GM19463 (cell line): ENCODE data around the gene ITGB8.
A peak's percentile ranks its signal among the peaks of the same experiment; 100 is the strongest.
"Not testable (repeated sequence)": the region's sequence is repeated elsewhere in the genome, so short reads cannot be mapped to it uniquely, and the experiment has no call there.

Experiments
- ATAC-seq: cut with Tn5 transposase; IDR thresholded peaks from one replicate; pipeline ENCODE4 v1.9.1; 2021; ENCODE audit warnings: mild to moderate bottlenecking, moderate library complexity; ENCODE audit not compliant: unreplicated experiment

ITGB8 gene

DNA sequence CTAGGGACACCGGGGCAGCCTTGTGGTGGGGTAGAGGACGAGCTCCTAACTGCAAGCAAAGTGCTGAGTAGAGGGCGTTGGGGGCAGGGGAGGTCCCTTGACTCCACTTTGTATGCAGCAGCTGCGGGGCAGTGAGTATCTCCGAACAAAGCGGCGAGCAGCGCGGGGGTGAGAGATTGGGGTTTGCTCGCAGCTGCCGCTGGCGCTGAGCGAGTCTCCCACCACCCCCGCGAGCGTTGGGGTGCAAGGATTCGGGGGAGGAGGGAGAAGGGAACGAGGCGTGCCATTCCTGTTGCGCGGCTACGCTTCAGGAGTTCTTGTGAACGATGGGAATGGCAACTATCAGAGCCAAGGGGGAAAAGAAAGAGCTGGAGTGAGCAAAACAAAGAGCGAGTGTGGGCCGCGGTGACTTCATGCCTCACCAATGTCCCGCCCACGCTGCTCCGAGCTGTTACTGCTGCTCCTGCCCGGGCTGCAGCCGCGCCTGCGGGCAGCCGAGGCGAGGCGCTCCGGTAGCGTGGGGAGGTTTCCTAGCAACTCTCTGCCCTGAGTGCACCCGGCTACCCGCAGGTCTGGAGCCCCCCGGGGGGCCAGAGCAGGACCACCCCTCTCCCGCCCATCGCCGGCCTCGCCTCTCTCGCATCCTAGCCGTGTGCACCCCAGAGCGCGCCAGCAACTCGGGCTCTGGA lies at the start of gene ITGB8:
TSS of gene ITGB8 (plus strand) at position 662 of the 689 bp plus-strand sequence. CDS start 907 bp downstream, outside the sequence.
- ATAC-seq, result peak; percentile 53

DNA sequence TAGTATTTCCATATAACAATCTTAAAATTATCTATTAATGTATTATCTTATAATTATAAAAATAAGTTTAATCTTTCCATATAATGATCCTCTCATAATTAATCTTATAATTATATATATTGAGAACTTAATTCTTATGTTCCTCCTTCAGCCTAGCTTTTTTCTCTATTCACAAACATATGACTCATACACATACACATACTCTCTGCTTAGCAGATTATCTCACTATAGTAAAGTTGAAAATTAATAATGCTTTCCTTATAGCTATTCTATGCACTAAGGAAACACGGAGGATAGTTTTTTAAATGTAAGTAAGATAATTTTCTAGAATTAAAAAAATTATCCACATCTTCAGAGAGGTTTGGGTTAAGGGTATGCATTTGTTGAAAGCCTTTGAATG lies 47.7 kb upstream of the ITGB8 start:
- ATAC-seq, result no peak

DNA sequence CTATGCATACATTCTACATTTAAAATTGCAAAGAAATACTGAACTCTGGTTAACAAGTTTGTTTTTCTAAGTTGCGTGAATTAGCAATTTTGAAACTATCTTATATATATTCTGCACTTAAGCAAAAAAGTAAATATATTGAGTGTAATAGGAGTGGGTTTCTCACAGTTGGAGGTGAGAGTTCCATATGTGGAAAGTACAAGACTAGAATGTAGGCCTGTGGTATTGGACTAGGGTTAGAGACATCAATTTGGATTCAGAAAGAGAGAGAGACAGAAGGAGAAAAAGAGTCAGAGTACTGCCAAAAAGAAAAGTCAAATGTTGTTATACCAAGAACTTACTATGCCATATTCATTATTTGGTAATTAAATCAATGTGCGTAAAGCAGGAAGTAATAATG lies 47.3 kb upstream of the ITGB8 start:
- no peak for ATAC-seq

DNA sequence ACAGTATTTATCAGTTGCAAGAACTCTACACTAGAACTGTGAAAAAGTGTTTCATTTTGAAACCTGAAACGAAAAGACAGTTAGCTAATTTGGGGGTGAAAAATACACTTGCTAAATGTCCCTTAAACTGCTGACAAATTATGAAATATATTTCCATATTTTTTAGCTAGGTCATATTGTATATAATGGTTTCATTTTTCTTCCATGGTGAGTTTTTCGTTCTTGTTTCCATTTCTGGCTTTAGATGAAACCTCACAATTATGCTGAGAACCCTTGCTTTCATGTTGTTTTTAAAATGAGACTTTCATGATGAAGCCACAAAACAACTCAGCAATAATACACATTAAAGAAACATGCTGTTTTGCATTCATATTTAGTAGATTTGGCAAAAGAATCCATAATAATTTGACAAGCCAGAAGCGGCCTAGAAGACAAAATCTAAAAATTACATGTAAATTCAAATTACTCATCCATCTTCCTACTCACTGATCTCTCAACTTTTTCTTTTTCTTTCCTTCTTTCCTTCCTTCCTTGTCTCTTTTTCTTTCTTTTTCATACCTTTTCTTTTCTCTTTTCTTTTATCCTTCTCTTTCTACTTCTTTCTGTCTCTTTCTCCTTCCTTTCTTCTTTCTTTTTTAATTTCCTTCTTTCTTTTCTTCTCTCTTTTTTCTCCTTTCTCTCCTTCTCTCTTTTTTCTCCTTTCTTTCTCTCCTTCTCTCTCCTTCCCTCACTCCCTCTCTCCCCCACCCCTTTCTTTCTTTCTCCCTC lies 46.5 kb upstream of the ITGB8 start:
- peak; percentile 53 for ATAC-seq

DNA sequence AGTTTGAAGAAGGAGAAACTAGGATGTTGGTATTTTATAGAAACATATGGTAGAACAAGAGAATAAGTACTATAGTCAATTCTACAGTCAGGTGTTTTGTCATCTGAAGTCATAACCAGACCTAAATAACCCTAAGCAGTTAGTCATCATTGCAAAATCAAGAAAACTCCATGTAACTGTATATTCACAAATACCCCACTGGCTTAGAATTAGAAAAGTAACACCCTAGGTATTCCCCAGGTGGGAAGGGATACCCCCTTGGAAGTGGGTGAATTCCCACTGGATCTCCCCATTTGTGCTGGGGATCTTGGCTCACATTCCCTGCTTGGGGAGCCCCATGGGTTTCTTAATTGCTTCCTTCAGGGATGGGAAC lies 45.9 kb upstream of the ITGB8 start:
- no peak for ATAC-seq

DNA sequence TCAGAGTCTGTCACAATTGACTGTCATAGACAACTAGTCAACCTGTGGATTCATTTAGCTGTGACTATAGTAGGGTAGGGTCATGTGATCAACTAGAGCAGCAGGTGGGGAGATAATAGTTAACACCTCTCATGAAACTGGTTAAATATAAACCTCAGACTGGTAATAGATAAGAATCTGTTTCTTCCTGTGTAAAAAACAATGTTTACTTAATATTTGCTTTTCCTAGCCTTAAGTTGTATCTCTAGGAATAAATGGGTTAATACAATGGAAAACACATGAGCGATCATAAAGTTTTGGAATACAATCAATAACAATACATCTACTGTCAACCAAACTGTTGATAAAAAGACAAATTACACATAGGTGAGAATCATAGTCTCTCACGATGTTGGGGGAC lies 43.4 kb upstream of the ITGB8 start:
- peak; percentile 52 for ATAC-seq

DNA sequence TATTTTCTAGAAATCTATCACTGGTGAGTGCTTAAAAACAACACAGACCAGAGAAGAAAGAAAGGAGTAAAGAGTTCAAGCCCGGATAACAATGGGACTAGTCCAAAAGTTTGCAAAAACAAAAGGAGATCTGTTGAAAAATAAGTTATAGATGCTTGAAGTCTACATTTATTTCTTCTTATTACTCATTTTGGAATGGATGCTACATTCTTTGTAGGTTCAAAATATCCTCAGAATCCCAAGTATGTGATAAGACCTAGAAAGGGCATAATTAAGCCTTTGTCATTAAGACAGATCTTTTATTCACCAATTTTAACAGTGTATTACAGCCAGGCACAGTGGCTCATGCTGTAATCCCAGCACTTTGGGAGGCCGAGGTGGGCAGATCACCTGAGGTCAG lies 42.7 kb upstream of the ITGB8 start:
- no peak for ATAC-seq

DNA sequence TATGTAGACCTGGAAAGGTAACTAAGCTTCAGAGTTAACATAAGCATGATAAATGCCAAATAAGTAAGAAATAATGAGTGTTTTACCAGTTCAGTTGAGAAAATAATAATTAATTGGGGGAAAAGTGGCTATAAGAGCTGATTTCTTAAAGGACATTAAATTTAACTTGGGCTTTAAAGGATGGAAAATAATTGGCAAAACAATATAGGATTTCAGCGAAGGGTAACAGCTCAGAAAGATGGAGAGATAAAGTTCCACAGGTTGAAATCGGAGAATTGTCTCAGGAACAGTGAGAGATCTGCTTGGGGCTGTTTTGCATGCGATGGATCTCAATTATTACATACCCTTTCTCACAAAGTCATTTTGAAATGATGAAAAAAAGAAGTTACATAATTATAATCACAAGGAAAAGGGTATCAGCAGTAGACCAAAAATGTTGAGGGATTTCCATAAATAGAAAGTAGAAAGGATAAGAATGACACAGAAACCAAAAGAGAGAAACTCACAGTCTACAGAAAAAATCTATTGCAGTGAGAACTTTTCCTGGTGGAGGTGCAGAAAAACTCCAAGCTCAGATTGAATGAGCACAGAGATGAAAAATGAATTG lies 40.1 kb upstream of the ITGB8 start:
- no peak for ATAC-seq

DNA sequence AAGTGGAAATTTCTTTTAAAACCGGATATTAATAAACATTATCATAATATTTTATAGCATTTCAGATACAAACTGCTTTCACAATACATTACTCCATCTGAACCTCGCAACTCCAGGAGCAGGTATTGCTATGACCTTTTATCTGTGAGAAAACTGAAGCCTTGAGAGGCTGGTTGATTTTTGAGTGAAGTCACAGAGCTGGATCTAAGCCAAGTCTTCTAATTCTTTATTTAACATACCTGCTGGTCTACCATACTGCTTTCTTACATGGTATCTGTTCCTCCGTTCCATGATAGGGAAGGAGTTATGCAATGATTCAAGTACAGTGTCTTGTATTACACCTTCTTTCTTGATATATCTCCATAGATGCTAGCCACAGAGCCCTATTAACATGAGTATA lies 37.4 kb upstream of the ITGB8 start:
- no peak for ATAC-seq

DNA sequence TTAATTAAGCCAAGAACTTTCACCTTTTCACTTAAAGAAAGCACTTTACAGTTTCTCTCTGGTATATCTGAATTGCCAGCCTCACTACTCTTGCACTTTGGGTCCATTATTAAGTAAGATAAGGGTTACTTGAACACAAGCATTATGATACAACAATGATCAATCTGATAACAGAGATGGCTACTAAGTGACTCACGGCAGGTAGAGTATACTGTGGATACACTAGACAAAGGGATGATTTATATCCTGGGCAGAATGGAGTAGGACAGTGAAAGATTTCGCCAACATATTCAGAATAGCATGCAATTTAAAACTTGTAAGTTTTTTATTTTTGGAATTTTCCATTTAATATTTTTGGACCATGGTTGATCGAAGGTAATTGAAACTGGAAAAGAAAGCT lies 34.3 kb upstream of the ITGB8 start:
- ATAC-seq, result no peak

DNA sequence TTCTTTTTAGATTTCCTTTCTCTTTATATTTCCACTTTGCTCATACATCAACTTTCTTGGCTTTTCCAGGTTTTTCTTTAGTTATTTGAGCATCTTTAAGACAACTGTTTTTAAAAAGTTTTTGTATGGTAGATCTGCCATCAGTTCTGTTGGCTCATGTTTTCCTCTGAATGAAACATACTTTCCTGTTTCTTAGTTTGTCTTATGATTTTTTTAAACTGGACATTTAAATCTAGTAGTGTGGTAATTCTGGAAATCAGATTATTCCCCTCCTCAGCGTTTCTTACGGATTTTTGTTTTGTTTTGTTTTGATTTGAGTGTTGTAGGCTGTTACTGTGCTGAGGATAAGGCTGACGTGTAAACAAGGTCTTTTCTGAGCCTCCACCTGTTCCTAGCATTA lies 33.8 kb upstream of the ITGB8 start:
- ATAC-seq, result no peak

DNA sequence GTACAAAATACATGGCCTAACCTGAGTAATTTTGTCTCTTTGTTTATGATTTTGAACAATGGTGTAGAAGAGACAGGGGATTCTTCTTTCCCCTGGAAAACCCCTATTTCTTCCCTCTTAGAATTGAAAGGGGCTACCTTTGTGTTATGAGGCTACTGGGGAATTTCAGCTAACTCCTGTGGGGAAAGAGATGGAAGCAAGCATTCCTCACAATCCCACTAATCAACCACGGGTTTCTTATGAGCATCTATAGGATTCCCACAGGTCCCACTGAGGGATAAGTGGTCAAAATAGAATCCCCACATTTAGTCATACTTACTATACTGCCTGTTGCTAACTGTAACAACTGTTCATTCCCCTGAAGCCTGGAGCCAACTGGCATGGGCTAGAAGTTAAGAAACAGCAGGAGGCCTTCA lies 32.2 kb upstream of the ITGB8 start:
- ATAC-seq, result peak; percentile 37

DNA sequence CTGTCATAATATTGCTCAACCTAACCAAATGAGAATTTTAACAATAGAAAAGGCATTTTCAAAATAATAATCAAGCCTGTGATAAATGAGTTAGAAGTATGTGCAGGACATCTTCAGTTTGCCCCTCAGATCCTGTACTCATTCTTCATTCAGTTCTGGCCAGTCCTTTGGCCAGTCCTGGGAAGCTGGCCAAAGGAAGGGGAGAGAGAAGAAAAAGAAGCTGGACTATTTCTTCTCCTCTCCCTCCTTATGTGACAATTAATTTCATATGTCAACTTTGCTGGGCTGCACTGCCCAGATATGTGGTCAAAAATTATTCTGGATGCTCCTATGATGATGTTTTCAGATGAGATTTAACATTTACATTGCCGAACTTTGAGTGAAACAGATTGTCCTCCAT lies 31.6 kb upstream of the ITGB8 start:
- ATAC-seq, result no peak

DNA sequence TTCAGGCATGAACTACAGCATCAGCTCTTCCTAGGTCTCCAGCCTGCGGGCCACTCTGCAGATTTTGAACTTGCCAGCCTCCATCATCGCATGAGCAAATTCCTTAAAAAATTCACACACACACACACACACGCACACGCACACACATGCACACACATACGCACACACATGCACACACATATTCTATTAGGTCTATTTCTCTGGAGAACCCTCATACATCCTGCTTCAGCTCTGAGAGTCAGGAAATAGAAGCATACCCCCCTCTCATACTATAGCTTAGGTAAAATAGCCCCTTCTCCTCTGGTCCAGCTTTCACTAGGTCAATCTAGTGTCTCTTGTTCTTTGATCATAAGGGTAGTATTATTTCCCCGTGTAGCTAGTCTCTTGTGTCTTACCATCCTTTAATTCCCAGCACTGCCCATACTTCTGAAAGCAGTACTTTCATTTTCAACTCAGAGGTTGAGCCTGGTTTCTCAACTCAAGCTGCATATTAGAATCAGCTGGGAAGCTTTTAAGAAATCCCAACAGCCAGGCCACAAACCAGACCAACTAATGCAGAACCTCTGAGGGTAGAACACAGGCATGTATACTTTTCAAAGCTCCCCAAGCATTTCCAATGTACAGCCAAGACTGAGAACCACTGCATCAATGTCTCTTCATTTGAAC lies 30.9 kb upstream of the ITGB8 start:
- peak; percentile 58 for ATAC-seq

DNA sequence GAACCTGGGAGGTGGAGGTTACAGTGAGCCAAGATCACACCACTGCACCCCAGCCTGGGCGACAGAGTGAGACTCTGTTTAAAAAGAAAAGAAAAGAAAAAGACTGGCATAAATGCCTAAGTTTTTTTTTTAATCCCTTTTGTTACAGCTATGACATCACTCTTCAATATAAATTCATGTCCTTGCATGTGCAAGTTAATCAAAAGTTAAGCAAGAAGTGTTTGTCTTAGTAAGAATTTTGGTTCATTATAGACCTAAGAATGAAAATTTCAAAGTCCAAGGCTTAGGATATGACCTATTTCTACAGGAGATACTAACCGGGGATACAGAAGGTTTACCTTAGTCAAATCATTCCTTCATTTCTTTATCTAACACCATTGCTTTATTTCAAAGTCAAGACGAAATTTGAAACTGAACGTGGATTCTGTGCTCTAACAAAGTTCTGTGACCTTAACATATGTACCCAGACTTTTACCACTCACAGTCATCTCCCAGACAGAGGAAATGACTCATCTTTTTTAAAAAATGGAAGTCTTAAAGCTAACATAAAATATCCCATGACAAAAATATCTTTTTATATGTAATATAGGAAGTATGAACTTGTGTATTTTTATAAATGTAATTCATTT lies 29.3 kb upstream of the ITGB8 start:
- ATAC-seq, result peak; percentile 36

DNA sequence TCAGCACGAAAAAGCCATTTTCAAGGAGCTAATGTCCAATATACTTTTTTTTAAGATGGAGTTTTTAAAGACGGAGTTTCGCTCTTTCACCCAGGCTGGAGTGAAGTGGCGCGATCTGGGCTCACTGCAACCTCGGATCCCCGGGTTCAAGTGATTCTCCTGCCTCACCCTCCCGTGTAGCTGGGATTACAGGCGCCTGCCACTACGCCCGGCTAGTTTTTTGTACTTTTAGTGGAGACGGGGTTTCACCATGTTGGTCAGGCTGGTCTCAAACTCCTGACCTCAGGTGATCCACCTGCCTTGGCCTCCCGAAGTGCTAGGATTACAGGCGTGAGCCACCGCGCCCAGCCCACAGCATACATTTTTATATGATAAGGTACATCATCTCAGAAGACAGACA lies 28.4 kb upstream of the ITGB8 start:
- not testable (repeated sequence) for ATAC-seq

DNA sequence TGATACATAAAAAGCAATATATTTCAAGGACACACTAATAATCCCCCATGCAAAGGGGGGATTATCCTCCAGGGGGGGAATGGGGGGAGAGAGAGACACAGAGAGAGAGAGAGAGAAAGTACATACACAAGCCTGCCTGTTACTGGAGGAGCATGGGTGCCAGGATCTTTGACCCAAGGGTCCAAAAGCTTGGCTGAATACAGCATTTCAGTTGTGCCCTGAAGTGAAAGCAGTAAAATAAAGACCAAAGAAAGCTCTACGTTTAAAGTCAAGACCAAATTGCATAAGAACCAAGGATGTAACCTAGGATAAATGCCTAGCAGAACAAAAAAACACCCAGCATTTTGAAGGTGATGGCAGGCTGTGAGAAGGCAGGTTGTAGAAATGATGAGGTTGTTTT lies 27.8 kb upstream of the ITGB8 start:
- ATAC-seq, result no peak

DNA sequence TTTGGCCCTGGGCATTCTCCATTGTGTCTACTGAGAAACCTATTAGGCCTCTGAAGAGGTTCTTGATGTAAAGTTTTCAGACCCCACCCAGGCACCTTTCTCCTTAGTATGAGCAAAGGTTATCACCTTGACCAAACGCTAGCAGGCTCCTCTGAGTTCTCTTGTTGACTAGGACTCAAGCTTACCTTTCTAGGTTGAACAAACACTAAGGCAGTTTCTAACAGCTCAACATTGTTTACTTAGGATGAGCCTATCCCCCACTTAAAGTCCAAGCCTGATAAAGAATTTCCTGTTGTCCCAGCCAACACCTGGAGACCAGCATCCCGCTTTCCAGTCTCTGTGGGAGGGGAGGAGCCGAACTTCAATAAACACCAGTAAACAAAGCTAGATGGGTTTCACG lies 26.3 kb upstream of the ITGB8 start:
- no peak for ATAC-seq

DNA sequence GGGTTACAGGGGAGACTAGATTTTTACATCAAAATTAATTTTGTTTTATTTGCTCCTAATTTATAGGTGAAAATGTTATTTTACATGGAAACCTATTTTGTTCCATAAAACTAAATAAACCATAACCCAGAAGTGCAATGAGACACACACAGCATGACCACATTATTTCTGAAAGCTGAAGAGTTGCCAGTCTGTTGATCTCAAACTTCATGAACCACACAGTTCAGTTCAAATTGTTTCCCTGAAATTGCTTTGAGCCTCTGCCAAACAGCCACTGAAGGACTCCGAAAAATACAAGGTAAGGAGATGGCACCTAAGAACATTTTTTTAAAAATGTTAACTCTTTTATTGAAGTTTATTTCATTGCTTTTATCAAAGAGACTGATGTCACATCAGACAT lies 25.0 kb upstream of the ITGB8 start:
- no peak for ATAC-seq

DNA sequence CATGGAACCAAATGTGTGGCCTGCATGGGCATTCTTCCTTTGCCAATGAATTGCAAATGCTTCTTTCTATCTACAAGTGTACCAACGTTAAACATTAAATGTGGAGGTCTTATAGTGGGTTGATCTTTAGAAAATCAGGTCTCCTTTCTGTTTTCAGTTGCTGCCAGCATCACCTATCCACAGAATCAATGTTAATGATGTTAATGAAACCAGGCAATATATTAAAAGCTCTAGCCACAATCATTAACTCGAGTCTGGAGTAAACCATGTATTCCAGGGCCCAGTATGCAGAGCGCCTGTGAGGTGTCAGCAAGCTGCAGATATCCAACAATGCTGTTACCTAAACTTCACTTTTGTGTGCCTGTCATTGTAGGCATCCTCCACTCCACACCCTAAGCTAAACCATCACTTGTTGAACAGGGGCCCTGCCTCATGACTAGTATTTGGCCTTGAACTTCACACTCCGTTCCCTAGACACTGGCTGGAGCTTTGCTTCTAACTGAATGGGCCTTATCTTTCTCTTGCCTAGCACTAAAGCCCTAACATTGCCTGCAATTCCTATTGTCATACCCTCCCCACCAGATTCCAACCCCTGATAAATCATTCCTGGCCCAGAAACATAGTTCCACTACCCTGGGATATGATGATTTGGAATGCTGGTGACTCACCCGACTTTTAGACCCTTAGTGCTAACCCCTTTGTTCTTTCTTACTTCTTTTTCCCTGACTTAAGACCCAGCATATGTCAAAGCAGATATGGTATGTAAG lies 24.3 kb upstream of the ITGB8 start:
- ATAC-seq, result no peak
